HEK293 (cell line): ENCODE results near the gene C11orf91.

Experiments
- CTCF ChIA-PET: fragments of 350-600 bp; formaldehyde crosslinking; extraction: SDS; loops from one replicate; lab custom pipeline; 2021; ENCODE audit warnings: antibody characterized with exemption; lab: Yijun Ruan, JAX
- POLR2A ChIA-PET: fragments of 300-600 bp; formaldehyde crosslinking; extraction: SDS; loops from one replicate; lab custom pipeline; 2020; ENCODE audit warnings: antibody characterized with exemption, inconsistent platforms; lab: Yijun Ruan, JAX
- H3K27ac ChIP-seq: fragments of 200-500 bp; sonication (Bioruptor generic); 2 replicates; pipeline ENCODE4 v1.5.1; 2014; ENCODE audit warnings: low read depth, low read length, control low read depth, inconsistent platforms; ENCODE audit errors: extremely low read depth
- H3K36me3 ChIP-seq, 2 experiments: fragments of 200-500 bp in 1 of 2; sonication (Bioruptor generic) in 1 of 2; 1 replicate in 1 of 2; 2 replicates in 1 of 2; pipeline ENCODE4 v1.5.1; 2014 to 2017; ENCODE audit warnings: inconsistent platforms in 2 of 2, low read length in 2 of 2; ENCODE audit not compliant: control insufficient read depth in 2 of 2, insufficient read depth in 1 of 2
- H3K4me1 ChIP-seq: fragments of 200-500 bp; sonication (Bioruptor generic); 2 replicates; pipeline ENCODE4 v1.5.1; 2014; ENCODE audit warnings: mild to moderate bottlenecking, low read length, inconsistent platforms; ENCODE audit not compliant: control insufficient read depth, insufficient read depth
- H3K4me3 ChIP-seq: 2 replicates; pipeline ENCODE4 v1.5.1; 2011; ENCODE audit warnings: low read depth, mild to moderate bottlenecking, control low read depth, low read length, moderate library complexity
- H3K9me3 ChIP-seq: fragments of 200-500 bp; sonication (Bioruptor generic); 2 replicates; pipeline ENCODE4 v1.5.1; 2014; ENCODE audit warnings: low read depth, low read length, inconsistent platforms; ENCODE audit not compliant: control insufficient read depth, insufficient read depth
- FEZF1 ChIP-seq: fragments of 450-650 bp; formaldehyde crosslinking; IDR thresholded peaks from 2 replicates; pipeline ENCODE4 v1.5.1; 2016; ENCODE audit warnings: missing biosample characterization, missing genetic modification characterization
- SP7 ChIP-seq: fragments of 450-650 bp; formaldehyde crosslinking; IDR thresholded peaks from 2 replicates; pipeline ENCODE4 v1.5.1; 2016; ENCODE audit warnings: missing biosample characterization, missing genetic modification characterization
- ZNF114 ChIP-seq: fragments of 450-650 bp; formaldehyde crosslinking; IDR thresholded peaks from 2 replicates; pipeline ENCODE4 v1.5.0; 2017; ENCODE audit warnings: missing biosample characterization, missing genetic modification characterization
- ZNF23 ChIP-seq: fragments of 450-650 bp; formaldehyde crosslinking; IDR thresholded peaks from 2 replicates; pipeline ENCODE4 v1.5.1; 2016; ENCODE audit warnings: missing biosample characterization, missing genetic modification characterization, borderline replicate concordance
- ZNF239 ChIP-seq: fragments of 450-650 bp; formaldehyde crosslinking; IDR thresholded peaks from 2 replicates; pipeline ENCODE4 v1.5.1; 2016; ENCODE audit warnings: missing biosample characterization, missing genetic modification characterization
- ZNF311 ChIP-seq: fragments of 450-650 bp; formaldehyde crosslinking; IDR thresholded peaks from 2 replicates; pipeline ENCODE4 v1.5.1; 2017; ENCODE audit warnings: missing biosample characterization, missing genetic modification characterization, borderline replicate concordance
- ZNF473 ChIP-seq: fragments of 450-650 bp; formaldehyde crosslinking; IDR thresholded peaks from 2 replicates; pipeline ENCODE4 v1.5.1; 2017; ENCODE audit warnings: missing biosample characterization, missing genetic modification characterization
- ZNF548 ChIP-seq: fragments of 450-650 bp; formaldehyde crosslinking; IDR thresholded peaks from 2 replicates; pipeline ENCODE4 v1.5.1; 2016; ENCODE audit warnings: missing biosample characterization, missing genetic modification characterization
- ZNF555 ChIP-seq: fragments of 450-650 bp; formaldehyde crosslinking; conservative IDR thresholded peaks from 2 replicates; pipeline ENCODE4 v1.5.1; 2017; ENCODE audit warnings: missing biosample characterization, mild to moderate bottlenecking, missing genetic modification characterization, inconsistent platforms
- ZNF623 ChIP-seq: fragments of 450-650 bp; formaldehyde crosslinking; IDR thresholded peaks from 2 replicates; pipeline ENCODE4 v1.5.1; 2016; ENCODE audit warnings: missing biosample characterization, missing genetic modification characterization
- ZNF776 ChIP-seq: fragments of 450-650 bp; formaldehyde crosslinking; IDR thresholded peaks from 2 replicates; pipeline ENCODE4 v1.5.0; 2017; ENCODE audit warnings: missing biosample characterization, missing genetic modification characterization, borderline replicate concordance
- TF ChIP-seq, protein P1 (sequence below): fragments of 450-650 bp; formaldehyde crosslinking; IDR thresholded peaks from 2 replicates; pipeline ENCODE4 v1.5.1; 2017; ENCODE audit warnings: missing biosample characterization, missing genetic modification characterization
- TF ChIP-seq, protein P2 (sequence below): fragments of 450-650 bp; formaldehyde crosslinking; IDR thresholded peaks from 2 replicates; pipeline ENCODE4 v1.5.1; 2017; ENCODE audit warnings: missing biosample characterization, missing genetic modification characterization
- TF ChIP-seq, protein P3 (sequence below): fragments of 450-650 bp; formaldehyde crosslinking; IDR thresholded peaks from 2 replicates; pipeline ENCODE4 v1.5.1; 2016; ENCODE audit warnings: missing biosample characterization, missing genetic modification characterization
- TF ChIP-seq, protein P4 (sequence below): fragments of 450-650 bp; formaldehyde crosslinking; IDR thresholded peaks from 2 replicates; pipeline ENCODE4 v1.5.1; 2017; ENCODE audit warnings: missing biosample characterization, missing genetic modification characterization
- TF ChIP-seq, protein P5 (sequence below): fragments of 450-650 bp; formaldehyde crosslinking; conservative IDR thresholded peaks from 2 replicates; pipeline ENCODE4 v1.5.1; 2016; ENCODE audit warnings: low read depth, missing biosample characterization, missing genetic modification characterization

The C11orf91 gene

DNA sequence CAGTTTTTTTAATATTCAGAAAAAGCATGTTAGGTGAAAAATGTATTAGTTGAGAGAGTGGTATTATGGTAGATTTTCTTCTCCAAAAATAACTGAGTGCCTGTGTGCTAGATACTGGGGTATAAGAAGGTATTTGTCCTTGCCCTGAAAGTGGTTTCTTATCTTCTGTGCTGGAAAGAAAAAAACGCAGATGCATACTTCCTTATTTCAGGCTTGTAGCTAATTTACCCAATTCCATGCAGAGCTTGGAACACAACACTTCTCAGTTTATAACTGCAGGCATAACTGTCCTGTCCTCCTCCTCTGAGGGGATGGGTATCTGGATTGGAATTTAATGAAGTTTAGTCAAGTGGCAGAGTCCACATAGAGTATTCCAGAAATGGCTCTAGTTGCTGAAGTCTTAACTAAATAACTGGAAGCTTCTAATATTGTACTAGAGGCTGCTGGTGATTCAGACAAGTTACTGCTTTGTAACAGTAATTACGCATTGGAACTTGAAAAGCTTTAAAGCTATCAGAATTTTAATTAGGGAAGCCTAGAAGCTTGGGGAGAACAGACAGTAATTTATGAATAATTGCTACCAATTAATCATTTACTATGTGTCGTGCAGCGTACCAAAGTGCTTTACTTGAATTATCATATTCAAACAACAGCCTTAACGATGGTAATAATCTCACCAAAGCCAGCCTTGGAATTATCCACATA, 12.7 kb upstream of the C11orf91 start:
- Histone ChIP-seq H3K36me3 (peaks cover 0 to 78% of the 10 kb centered on the region in 2 experiments; a peak in 2 of 3 replicates), H3K4me1 (no peaks in the 10 kb centered on the region), H3K4me3 (no peak overlapping the region), H3K9me3 (no peaks in the 10 kb centered on the region), H3K27ac (no peak overlapping the region)
- TF ChIP-seq, protein P1, sequence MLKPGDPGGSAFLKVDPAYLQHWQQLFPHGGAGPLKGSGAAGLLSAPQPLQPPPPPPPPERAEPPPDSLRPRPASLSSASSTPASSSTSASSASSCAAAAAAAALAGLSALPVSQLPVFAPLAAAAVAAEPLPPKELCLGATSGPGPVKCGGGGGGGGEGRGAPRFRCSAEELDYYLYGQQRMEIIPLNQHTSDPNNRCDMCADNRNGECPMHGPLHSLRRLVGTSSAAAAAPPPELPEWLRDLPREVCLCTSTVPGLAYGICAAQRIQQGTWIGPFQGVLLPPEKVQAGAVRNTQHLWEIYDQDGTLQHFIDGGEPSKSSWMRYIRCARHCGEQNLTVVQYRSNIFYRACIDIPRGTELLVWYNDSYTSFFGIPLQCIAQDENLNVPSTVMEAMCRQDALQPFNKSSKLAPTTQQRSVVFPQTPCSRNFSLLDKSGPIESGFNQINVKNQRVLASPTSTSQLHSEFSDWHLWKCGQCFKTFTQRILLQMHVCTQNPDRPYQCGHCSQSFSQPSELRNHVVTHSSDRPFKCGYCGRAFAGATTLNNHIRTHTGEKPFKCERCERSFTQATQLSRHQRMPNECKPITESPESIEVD = peak; percentile 40; the same call in 1 of the 2 replicates
- no peak for TF ChIP-seq ZNF239 (tag by site-specific recombination)
- 0 out of 2 replicates have a peak, but pooled peaks have one; percentile 15 for TF ChIP-seq SP7 (tag by site-specific recombination)
- TF ChIP-seq FEZF1 (tag by site-specific recombination) = peak; percentile 53; the same call in 1 of the 2 replicates
- TF ChIP-seq, protein P2, sequence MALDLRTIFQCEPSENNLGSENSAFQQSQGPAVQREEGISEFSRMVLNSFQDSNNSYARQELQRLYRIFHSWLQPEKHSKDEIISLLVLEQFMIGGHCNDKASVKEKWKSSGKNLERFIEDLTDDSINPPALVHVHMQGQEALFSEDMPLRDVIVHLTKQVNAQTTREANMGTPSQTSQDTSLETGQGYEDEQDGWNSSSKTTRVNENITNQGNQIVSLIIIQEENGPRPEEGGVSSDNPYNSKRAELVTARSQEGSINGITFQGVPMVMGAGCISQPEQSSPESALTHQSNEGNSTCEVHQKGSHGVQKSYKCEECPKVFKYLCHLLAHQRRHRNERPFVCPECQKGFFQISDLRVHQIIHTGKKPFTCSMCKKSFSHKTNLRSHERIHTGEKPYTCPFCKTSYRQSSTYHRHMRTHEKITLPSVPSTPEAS (tag by site-specific recombination) = no peak
- POLR2A ChIA-PET = interaction anchor here (1.3 kb wide), 1 partner anchor 23 kb away, joined by 3 read pairs; the partner anchor contains the start of gene CD59
- CTCF ChIA-PET = interaction anchor here (0.5 to 4.8 kb wide), 3 partner anchors 30 to 1378 kb away, joined by 3 to 40 read pairs (median 31); no protein-coding TSS in a partner anchor

DNA sequence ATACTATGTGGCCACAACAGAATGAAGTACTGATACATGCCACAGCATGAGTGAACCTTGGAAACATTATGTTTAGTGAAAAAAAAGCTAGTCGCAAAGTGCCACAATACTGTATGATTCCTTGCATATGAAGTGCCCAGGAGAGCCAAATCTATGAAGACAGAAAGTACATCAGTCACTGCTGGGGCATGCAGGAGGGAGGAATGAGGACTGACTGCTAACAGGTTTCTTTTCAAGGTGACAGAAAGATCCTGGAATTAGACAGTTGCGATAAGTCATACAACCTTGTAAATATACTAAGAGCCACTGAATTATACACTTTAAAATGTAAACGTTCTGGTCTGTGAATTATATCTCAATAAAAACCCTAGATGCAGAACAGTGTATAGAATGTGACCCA, 11.8 kb upstream of the C11orf91 start:
- Histone ChIP-seq H3K36me3 (peaks cover 0 to 82% of the 10 kb centered on the region in 2 experiments; a peak in 2 of 3 replicates), H3K4me3 (no peak overlapping the region), H3K9me3 (no peaks in the 10 kb centered on the region), H3K27ac (no peak overlapping the region), H3K4me1 (no peaks in the 10 kb centered on the region)
- CTCF ChIA-PET = no interaction called here
- POLR2A ChIA-PET = no interaction called here
- TF ChIP-seq, protein P3, sequence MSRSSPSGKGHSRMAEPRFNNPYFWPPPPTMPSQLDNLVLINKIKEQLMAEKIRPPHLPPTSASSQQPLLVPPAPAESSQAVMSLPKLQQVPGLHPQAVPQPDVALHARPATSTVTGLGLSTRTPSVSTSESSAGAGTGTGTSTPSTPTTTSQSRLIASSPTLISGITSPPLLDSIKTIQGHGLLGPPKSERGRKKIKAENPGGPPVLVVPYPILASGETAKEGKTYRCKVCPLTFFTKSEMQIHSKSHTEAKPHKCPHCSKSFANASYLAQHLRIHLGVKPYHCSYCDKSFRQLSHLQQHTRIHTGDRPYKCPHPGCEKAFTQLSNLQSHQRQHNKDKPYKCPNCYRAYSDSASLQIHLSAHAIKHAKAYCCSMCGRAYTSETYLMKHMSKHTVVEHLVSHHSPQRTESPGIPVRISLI (tag by site-specific recombination) = no peak
- TF ChIP-seq ZNF114 (tag by site-specific recombination) (no peak), ZNF23 (tag by site-specific recombination) (no peak), ZNF239 (tag by site-specific recombination) (no peak), ZNF548 (tag by site-specific recombination) (no peak), ZNF623 (tag by site-specific recombination) (no peak), ZNF473 (tag by site-specific recombination) (no peak), ZNF555 (no peak), ZNF776 (tag by site-specific recombination) (no peak), ZNF311 (no peak)
- TF ChIP-seq, protein P4, sequence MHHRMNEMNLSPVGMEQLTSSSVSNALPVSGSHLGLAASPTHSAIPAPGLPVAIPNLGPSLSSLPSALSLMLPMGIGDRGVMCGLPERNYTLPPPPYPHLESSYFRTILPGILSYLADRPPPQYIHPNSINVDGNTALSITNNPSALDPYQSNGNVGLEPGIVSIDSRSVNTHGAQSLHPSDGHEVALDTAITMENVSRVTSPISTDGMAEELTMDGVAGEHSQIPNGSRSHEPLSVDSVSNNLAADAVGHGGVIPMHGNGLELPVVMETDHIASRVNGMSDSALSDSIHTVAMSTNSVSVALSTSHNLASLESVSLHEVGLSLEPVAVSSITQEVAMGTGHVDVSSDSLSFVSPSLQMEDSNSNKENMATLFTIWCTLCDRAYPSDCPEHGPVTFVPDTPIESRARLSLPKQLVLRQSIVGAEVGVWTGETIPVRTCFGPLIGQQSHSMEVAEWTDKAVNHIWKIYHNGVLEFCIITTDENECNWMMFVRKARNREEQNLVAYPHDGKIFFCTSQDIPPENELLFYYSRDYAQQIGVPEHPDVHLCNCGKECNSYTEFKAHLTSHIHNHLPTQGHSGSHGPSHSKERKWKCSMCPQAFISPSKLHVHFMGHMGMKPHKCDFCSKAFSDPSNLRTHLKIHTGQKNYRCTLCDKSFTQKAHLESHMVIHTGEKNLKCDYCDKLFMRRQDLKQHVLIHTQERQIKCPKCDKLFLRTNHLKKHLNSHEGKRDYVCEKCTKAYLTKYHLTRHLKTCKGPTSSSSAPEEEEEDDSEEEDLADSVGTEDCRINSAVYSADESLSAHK (tag by site-specific recombination) = no peak
- TF ChIP-seq, protein P5, sequence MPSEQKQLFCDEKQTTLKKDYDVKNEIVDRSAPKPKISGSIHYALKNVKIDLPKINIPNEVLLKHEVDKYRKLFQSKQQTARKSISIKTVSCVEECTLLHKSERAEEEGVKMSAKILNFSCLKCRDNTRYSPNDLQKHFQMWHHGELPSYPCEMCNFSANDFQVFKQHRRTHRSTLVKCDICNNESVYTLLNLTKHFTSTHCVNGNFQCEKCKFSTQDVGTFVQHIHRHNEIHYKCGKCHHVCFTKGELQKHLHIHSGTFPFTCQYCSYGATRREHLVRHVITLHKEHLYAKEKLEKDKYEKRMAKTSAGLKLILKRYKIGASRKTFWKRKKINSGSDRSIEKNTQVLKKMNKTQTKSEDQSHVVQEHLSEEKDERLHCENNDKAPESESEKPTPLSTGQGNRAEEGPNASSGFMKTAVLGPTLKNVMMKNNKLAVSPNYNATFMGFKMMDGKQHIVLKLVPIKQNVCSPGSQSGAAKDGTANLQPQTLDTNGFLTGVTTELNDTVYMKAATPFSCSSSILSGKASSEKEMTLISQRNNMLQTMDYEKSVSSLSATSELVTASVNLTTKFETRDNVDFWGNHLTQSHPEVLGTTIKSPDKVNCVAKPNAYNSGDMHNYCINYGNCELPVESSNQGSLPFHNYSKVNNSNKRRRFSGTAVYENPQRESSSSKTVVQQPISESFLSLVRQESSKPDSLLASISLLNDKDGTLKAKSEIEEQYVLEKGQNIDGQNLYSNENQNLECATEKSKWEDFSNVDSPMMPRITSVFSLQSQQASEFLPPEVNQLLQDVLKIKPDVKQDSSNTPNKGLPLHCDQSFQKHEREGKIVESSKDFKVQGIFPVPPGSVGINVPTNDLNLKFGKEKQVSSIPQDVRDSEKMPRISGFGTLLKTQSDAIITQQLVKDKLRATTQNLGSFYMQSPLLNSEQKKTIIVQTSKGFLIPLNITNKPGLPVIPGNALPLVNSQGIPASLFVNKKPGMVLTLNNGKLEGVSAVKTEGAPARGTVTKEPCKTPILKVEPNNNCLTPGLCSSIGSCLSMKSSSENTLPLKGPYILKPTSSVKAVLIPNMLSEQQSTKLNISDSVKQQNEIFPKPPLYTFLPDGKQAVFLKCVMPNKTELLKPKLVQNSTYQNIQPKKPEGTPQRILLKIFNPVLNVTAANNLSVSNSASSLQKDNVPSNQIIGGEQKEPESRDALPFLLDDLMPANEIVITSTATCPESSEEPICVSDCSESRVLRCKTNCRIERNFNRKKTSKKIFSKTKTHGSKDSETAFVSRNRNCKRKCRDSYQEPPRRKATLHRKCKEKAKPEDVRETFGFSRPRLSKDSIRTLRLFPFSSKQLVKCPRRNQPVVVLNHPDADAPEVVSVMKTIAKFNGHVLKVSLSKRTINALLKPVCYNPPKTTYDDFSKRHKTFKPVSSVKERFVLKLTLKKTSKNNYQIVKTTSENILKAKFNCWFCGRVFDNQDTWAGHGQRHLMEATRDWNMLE = no peak
